Activated CD8-positive, alpha-beta memory T cell treated with anti-CD3 and anti-CD28 coated beads, Interleukin-2, amount 10 ng/mL, durations not matched to agents 7 days and 5 days (primary cell): ENCODE measurements around the gene CORO1A. TPM values are rescaled to one million over a fixed set of nuclear protein-coding genes. Genes with fewer than 3 reads are reported as not detected.
"Not testable (repeated sequence)": the region's sequence is repeated elsewhere in the genome, so short reads cannot be mapped to it uniquely, and the experiment has no call there.

Experiments used
- ATAC-seq: fragments of 150-1000 bp; cut with Tn5 transposase; one replicate; pipeline ENCODE4 v1.10.0; 2021; ENCODE audit warnings: moderate library complexity
- CTCF ChIA-PET: fragments of 350-600 bp; sonication (Branson Sonifier 250); formaldehyde crosslinking; loops from one replicate; lab custom pipeline; 2021; ENCODE audit warnings: antibody characterized with exemption; lab: Charles Lee
- DNase-seq: peaks from one replicate; pipeline ENCODE4 v3.0.0-alpha.2; 2020
- H3K27ac Mint-ChIP-seq: one replicate; pipeline ENCODE4 v1.8.0; 2021; ENCODE audit warnings: mild to moderate bottlenecking, mixed read lengths
- H3K27me3 Mint-ChIP-seq: one replicate; pipeline ENCODE4 v1.8.0; 2021; ENCODE audit warnings: mixed read lengths
- H3K36me3 Mint-ChIP-seq: one replicate; pipeline ENCODE4 v1.8.0; 2021; ENCODE audit warnings: mild to moderate bottlenecking, mixed read lengths
- H3K4me1 Mint-ChIP-seq: one replicate; pipeline ENCODE4 v1.8.0; 2021; ENCODE audit warnings: mixed read lengths
- H3K4me3 Mint-ChIP-seq: one replicate; pipeline ENCODE4 v1.8.0; 2021; ENCODE audit warnings: mild to moderate bottlenecking, moderate library complexity, mixed read lengths
- H3K9me3 Mint-ChIP-seq: one replicate; pipeline ENCODE4 v1.8.0; 2022; ENCODE audit warnings: low read depth, mixed read lengths
- total RNA-seq, 2 experiments: library from RNA; stranded (reverse); gene quantifications; one replicate each; pipeline ENCODE4 v1.2.3, GENCODE V29; 2021

CORO1A gene
- total RNA-seq, 2 experiments from 2014 or later = 1,639 to 1,875 TPM

- Mint-ChIP-seq H3K4me1 (peaks cover 14% of the 10 kb centered on the region), H3K27ac (no peak overlapping the region), H3K9me3 (no peaks in the 10 kb centered on the region), H3K36me3 (peaks cover 11% of the 10 kb centered on the region), H3K4me3 (no peak overlapping the region), H3K27me3 (no peaks in the 10 kb centered on the region)
- CTCF ChIA-PET = interaction anchor here (1.0 to 1.4 kb wide), 4 partner anchors 37 to 68 kb away, joined by 3 to 5 read pairs (median 4); no protein-coding TSS in a partner anchor
- DNase-seq (no peak), ATAC-seq (no peak)
These were observed 3.5 kb upstream of the CORO1A start for GRCh38 chr16:30179931-30180330.

- ATAC-seq (no peak), DNase-seq (no peak)
- Mint-ChIP-seq H3K36me3 (peaks cover 19% of the 10 kb centered on the region), H3K4me3 (no peak overlapping the region), H3K4me1 (peaks cover 14% of the 10 kb centered on the region), H3K9me3 (no peaks in the 10 kb centered on the region), H3K27ac (no peak overlapping the region), H3K27me3 (no peaks in the 10 kb centered on the region)
- CTCF ChIA-PET = interaction anchor here (1.0 to 1.6 kb wide), 3 partner anchors 38 to 69 kb away, joined by 3 to 7 read pairs (median 5); no protein-coding TSS in a partner anchor
These were observed 2.7 kb upstream of the CORO1A start for GRCh38 chr16:30180741-30181140.

GRCh38 chr16:30184096-30184890 is 891 bp downstream of the CORO1A start:
- CTCF ChIA-PET = interaction anchor here (1.1 to 3.6 kb wide), 4 partner anchors 42 to 225 kb away, joined by 4 to 35 read pairs (median 14); partner anchors contain the start of gene TBX6
- peak overlapping the region; percentile 100 for H3K27ac Mint-ChIP-seq

GRCh38 chr16:30184891-30185682 is 1.7 kb downstream of the CORO1A start:
- H3K27me3 Mint-ChIP-seq = no peaks in the 10 kb centered on the region
- no peaks in the 10 kb centered on the region for H3K9me3 Mint-ChIP-seq
- H3K4me3 Mint-ChIP-seq = peak overlapping the region; percentile 100
- DNase-seq (peak; percentile 75), ATAC-seq (peak; percentile 10)
- peaks cover 30% of the 10 kb centered on the region for H3K4me1 Mint-ChIP-seq
- H3K36me3 Mint-ChIP-seq = peaks cover 43% of the 10 kb centered on the region
- H3K27ac Mint-ChIP-seq = peak overlapping the region; percentile 100
- CTCF ChIA-PET = interaction anchor here (0.7 to 3.6 kb wide), 10 partner anchors 25 to 387 kb away, joined by 3 to 35 read pairs (median 4); partner anchors contain the start of genes ALDOA, GDPD3, SEPTIN1 and TBX6

More at GRCh38 chr16:30184096-30184890, 891 bp downstream of the CORO1A start:
- H3K4me1 Mint-ChIP-seq = peaks cover 30% of the 10 kb centered on the region
- peaks cover 43% of the 10 kb centered on the region for H3K36me3 Mint-ChIP-seq
- no peaks in the 10 kb centered on the region for H3K27me3 Mint-ChIP-seq
- ATAC-seq = peak; percentile 2
- H3K9me3 Mint-ChIP-seq = no peaks in the 10 kb centered on the region
- peak overlapping the region; percentile 100 for H3K4me3 Mint-ChIP-seq
- DNase-seq = peak; percentile 95

GRCh38 chr16:30185683-30186421 is 2.5 kb downstream of the CORO1A start:
- DNase-seq (peak; percentile 97), ATAC-seq (peak; percentile 50)
- Mint-ChIP-seq H3K27me3 (no peaks in the 10 kb centered on the region), H3K4me3 (peak overlapping the region; percentile 100), H3K27ac (peak overlapping the region; percentile 100), H3K9me3 (no peaks in the 10 kb centered on the region), H3K36me3 (peaks cover 43% of the 10 kb centered on the region), H3K4me1 (peaks cover 27% of the 10 kb centered on the region)
- CTCF ChIA-PET = interaction anchor here (0.7 to 3.6 kb wide), 12 partner anchors 26 to 386 kb away, joined by 3 to 35 read pairs (median 4); partner anchors contain the start of genes ALDOA, GDPD3, SEPTIN1 and TBC1D10B

- Mint-ChIP-seq H3K27me3 (no peaks in the 10 kb centered on the region), H3K4me3 (peak overlapping the region; percentile 100), H3K27ac (peak overlapping the region; percentile 100), H3K9me3 (no peaks in the 10 kb centered on the region), H3K36me3 (peaks cover 43% of the 10 kb centered on the region), H3K4me1 (peaks cover 25% of the 10 kb centered on the region)
- ATAC-seq = no peak
- DNase-seq = no peak
- CTCF ChIA-PET = interaction anchor here (1.0 to 3.6 kb wide), 9 partner anchors 26 to 223 kb away, joined by 3 to 35 read pairs (median 5); partner anchors contain the start of genes GDPD3, SEPTIN1, TBC1D10B and TBX6
These were observed 3.0 kb downstream of the CORO1A start for GRCh38 chr16:30186444-30186781.

GRCh38 chr16:30186782-30187555 is 3.6 kb downstream of the CORO1A start:
- DNase-seq = peak; percentile 94
- Mint-ChIP-seq H3K9me3 (no peaks in the 10 kb centered on the region), H3K36me3 (peaks cover 43% of the 10 kb centered on the region), H3K4me3 (peak overlapping the region; percentile 100), H3K27ac (peak overlapping the region; percentile 100), H3K27me3 (no peaks in the 10 kb centered on the region), H3K4me1 (peaks cover 24% of the 10 kb centered on the region)
- peak; percentile 14 for ATAC-seq
- CTCF ChIA-PET = interaction anchor here (0.8 to 3.6 kb wide), 8 partner anchors 44 to 222 kb away, joined by 3 to 35 read pairs (median 7); partner anchors contain the start of genes GDPD3, SEPTIN1, TBC1D10B and TBX6

- peak overlapping the region; percentile 100 for H3K4me3 Mint-ChIP-seq
- no peak for ATAC-seq
These were observed 4.1 kb downstream of the CORO1A start for GRCh38 chr16:30187556-30187865.

GRCh38 chr16:30187971-30188561 is 4.7 kb downstream of the CORO1A start:
- DNase-seq (peak; percentile 44), ATAC-seq (no peak)
- Mint-ChIP-seq H3K27ac (peak overlapping the region; percentile 79), H3K4me1 (peaks cover 16% of the 10 kb centered on the region), H3K9me3 (no peaks in the 10 kb centered on the region), H3K27me3 (no peaks in the 10 kb centered on the region), H3K4me3 (peak overlapping the region; percentile 100), H3K36me3 (peaks cover 43% of the 10 kb centered on the region)
- CTCF ChIA-PET = interaction anchor here (0.8 to 1.3 kb wide), 2 partner anchors 96 to 194 kb away, joined by 3 read pairs; partner anchors contain the start of genes SEPTIN1 and TBX6

More at GRCh38 chr16:30187556-30187865, 4.1 kb downstream of the CORO1A start:
- CTCF ChIA-PET = interaction anchor here (0.8 to 3.6 kb wide), 4 partner anchors 45 to 222 kb away, joined by 3 to 35 read pairs (median 6); partner anchors contain the start of genes SEPTIN1 and TBX6
- peaks cover 43% of the 10 kb centered on the region for H3K36me3 Mint-ChIP-seq
- H3K27me3 Mint-ChIP-seq = no peaks in the 10 kb centered on the region
- no peak for DNase-seq
- peaks cover 18% of the 10 kb centered on the region for H3K4me1 Mint-ChIP-seq
- no peaks in the 10 kb centered on the region for H3K9me3 Mint-ChIP-seq
- H3K27ac Mint-ChIP-seq = peak overlapping the region; percentile 100

- H3K27ac Mint-ChIP-seq = not testable (repeated sequence)
- Mint-ChIP-seq H3K36me3 (peaks cover 20% of the 10 kb centered on the region), H3K4me1 (peaks cover 16% of the 10 kb centered on the region)
These were observed 7.8 kb downstream of the CORO1A start for GRCh38 chr16:30191158-30191557.

GRCh38 chr16:30193098-30193497 is 9.7 kb downstream of the CORO1A start:
- peak; percentile 11 for ATAC-seq
- CTCF ChIA-PET, H3K36me3 Mint-ChIP-seq, H3K9me3 Mint-ChIP-seq, H3K27me3 Mint-ChIP-seq, H3K4me3 Mint-ChIP-seq, DNase-seq, H3K4me1 Mint-ChIP-seq, H3K27ac Mint-ChIP-seq: not testable (repeated sequence)

More at GRCh38 chr16:30191158-30191557, 7.8 kb downstream of the CORO1A start:
- H3K9me3 Mint-ChIP-seq, H3K4me3 Mint-ChIP-seq, CTCF ChIA-PET, ATAC-seq, DNase-seq, H3K27me3 Mint-ChIP-seq: not testable (repeated sequence)
